Lower lobe of right lung (tissue), 2 donors: ENCODE measurements around the gene TRAPPC12. TPM values are rescaled to one million over a fixed set of nuclear protein-coding genes. Genes with fewer than 3 reads are reported as not detected.

ENCODE experiments used
- ATAC-seq, 2 donors: fragments of 200-7000 bp; cut with Tn5 transposase; one replicate each; pipeline ENCODE4 v1.9.1; 2020 to 2022; ENCODE audit warnings: mild to moderate bottlenecking in 2 of 2, moderate library complexity in 2 of 2
- DNase-seq: peaks from one replicate; pipeline ENCODE4 v3.0.0-alpha.2; 2020
- H3K27ac ChIP-seq: fragments of 200-600 bp; one replicate; pipeline ENCODE4 v1.8.0; 2022
- H3K27me3 ChIP-seq: fragments of 200-600 bp; one replicate; pipeline ENCODE4 v1.8.0; 2022; ENCODE audit warnings: low read depth
- H3K36me3 ChIP-seq: fragments of 200-600 bp; one replicate; pipeline ENCODE4 v1.8.0; 2022; ENCODE audit warnings: mild to moderate bottlenecking
- H3K4me1 ChIP-seq: fragments of 200-600 bp; one replicate; pipeline ENCODE4 v1.8.0; 2022
- H3K4me3 ChIP-seq: fragments of 200-600 bp; one replicate; pipeline ENCODE4 v1.8.0; 2022; ENCODE audit warnings: mild to moderate bottlenecking
- H3K9me3 ChIP-seq: fragments of 200-600 bp; one replicate; pipeline ENCODE4 v1.8.0; 2022
- intact Hi-C: fragments of 100-400 bp; cut with DNase I; formaldehyde crosslinking; loops from one replicate; pipeline ENCODE4 v1.11.0; 2022
- total RNA-seq: library from RNA; stranded (reverse); fragmentation: NEBNext Ultra II Directional; extraction: Animal tissue kit (Norgen Biotek cat#: 25700); gene quantifications from one replicate; pipeline ENCODE4 v1.2.1, GENCODE V29; 2021
- TF ChIP-seq, protein P1 (sequence below): fragments of 200-600 bp; IDR thresholded peaks from one replicate; pipeline ENCODE4 v1.8.0; 2022; ENCODE audit warnings: antibody characterized with exemption, mild to moderate bottlenecking
- donor health status: DM: no; HTN: yes; CAD: no; lungs with severe emphysema.

Gene TRAPPC12
- total RNA-seq, 1 donor from 2014 or later, result 93.8 TPM

DNA sequence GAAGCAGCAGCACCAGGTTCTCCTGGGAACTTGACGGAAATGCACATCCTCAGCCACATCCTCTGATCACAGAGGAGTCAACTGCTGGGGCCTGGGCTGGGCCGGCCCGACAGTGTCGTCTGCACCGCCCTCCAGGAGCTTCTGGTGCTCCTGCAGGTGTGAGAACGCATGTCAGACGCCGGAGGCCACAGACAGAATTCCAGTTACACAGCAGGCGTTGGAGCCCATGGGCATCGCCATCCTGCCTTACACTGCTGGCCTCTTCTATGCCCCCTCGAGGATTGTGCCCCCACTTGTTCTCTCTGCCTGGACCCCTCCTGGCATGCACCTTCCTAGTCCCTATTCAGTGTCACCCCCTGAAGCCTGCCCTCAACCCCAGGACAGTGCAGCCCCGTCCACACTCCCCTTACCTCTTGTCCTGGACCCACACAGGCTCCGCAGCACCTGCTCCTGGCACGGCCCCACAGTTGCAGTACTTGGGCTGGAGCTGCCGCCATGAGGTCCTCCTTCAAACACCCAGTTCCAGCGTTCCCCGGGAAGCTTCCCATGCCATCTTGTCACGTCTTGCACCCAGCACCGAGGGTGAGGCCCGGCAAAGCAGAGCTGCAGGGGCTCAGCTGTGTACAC, 102.4 kb downstream of the TRAPPC12 start:
- H3K27me3 ChIP-seq, result no peaks in the 10 kb centered on the region
- intact Hi-C loops, result no loop called here
- no peak for DNase-seq
- H3K4me1 ChIP-seq, result no peaks in the 10 kb centered on the region
- no peak for ATAC-seq
- TF ChIP-seq, protein P1, sequence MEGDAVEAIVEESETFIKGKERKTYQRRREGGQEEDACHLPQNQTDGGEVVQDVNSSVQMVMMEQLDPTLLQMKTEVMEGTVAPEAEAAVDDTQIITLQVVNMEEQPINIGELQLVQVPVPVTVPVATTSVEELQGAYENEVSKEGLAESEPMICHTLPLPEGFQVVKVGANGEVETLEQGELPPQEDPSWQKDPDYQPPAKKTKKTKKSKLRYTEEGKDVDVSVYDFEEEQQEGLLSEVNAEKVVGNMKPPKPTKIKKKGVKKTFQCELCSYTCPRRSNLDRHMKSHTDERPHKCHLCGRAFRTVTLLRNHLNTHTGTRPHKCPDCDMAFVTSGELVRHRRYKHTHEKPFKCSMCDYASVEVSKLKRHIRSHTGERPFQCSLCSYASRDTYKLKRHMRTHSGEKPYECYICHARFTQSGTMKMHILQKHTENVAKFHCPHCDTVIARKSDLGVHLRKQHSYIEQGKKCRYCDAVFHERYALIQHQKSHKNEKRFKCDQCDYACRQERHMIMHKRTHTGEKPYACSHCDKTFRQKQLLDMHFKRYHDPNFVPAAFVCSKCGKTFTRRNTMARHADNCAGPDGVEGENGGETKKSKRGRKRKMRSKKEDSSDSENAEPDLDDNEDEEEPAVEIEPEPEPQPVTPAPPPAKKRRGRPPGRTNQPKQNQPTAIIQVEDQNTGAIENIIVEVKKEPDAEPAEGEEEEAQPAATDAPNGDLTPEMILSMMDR, result no peak
- H3K4me3 ChIP-seq, result no peak overlapping the region
- no peak overlapping the region for H3K27ac ChIP-seq
- H3K36me3 ChIP-seq, result peaks cover 35% of the 10 kb centered on the region
- no peaks in the 10 kb centered on the region for H3K9me3 ChIP-seq

DNA sequence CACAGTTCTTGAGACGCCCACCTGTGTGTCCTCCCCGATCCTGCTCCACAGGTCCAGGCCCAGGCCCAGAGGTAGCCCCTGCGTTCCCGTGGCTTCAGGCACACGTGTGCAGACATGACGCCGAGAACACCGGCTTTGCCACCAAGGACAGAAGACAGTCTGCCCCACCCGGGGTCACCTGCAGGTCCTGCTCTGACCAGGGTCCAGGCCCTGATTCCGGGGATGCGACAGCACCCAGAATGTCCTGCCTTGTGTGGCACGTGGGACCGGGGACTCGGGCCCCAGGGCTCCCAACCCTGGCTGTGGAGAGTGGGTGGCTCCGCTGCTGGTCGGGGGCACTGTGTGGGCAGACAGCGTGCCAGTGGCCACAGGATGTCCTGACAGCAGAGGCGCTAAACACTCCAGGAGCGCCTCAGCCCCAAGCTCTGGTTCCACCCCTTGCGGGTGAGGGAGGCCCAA, 102.9 kb downstream of the TRAPPC12 start:
- intact Hi-C loops, result no loop called here
- H3K4me3 ChIP-seq, result peak overlapping the region; percentile 22
- no peaks in the 10 kb centered on the region for H3K27me3 ChIP-seq
- ATAC-seq (no peak), DNase-seq (no peak)
- no peak overlapping the region for H3K27ac ChIP-seq
- no peaks in the 10 kb centered on the region for H3K4me1 ChIP-seq
- no peaks in the 10 kb centered on the region for H3K9me3 ChIP-seq
- H3K36me3 ChIP-seq, result peaks cover 35% of the 10 kb centered on the region
- TF ChIP-seq, protein P1, result no peak

DNA sequence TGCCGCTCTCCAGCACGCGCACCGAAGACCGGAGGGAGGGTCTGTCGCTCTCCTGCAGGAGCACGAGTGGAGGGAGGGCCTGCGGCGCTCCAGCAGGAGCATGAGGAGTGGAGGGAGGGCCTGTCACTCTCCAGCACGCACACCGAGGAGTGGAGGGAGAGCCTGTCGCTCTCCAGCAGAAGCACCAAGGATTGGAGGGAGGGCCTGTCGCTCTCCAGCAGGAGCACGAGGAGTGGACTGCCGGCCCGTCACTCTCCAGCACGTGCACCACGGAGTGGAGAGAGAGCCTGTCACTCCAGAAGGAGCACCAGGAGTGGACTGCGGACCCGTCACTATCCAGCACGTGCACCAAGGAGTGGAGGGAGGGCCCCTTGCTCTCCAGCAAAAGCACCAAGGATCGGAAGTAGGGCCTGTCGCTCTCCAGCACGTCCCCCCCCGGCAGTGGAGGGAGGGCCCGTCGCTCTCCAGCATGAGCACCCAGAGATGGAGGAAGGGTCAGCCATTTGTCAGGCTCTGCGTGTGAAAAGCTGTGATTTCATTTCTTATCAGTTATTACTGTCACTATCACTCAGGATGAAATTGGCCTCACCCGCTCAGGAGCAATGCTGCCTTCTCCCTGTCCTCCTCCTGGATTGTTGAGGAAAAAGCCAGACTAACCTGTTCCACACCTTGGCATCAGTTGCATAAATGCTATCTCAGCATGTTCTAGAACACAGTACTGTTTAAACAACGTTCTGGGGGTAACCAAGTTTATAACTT, 103.9 kb downstream of the TRAPPC12 start:
- peak; percentile 90 for DNase-seq
- peak; percentile 95 to 96 for ATAC-seq
- Histone ChIP-seq H3K9me3 (no peaks in the 10 kb centered on the region), H3K36me3 (peaks cover 25% of the 10 kb centered on the region), H3K4me1 (no peaks in the 10 kb centered on the region), H3K27ac (no peak overlapping the region), H3K4me3 (peak overlapping the region; percentile 30), H3K27me3 (no peaks in the 10 kb centered on the region)
- intact Hi-C loops, result no loop called here
- TF ChIP-seq, protein P1, result no peak

DNA sequence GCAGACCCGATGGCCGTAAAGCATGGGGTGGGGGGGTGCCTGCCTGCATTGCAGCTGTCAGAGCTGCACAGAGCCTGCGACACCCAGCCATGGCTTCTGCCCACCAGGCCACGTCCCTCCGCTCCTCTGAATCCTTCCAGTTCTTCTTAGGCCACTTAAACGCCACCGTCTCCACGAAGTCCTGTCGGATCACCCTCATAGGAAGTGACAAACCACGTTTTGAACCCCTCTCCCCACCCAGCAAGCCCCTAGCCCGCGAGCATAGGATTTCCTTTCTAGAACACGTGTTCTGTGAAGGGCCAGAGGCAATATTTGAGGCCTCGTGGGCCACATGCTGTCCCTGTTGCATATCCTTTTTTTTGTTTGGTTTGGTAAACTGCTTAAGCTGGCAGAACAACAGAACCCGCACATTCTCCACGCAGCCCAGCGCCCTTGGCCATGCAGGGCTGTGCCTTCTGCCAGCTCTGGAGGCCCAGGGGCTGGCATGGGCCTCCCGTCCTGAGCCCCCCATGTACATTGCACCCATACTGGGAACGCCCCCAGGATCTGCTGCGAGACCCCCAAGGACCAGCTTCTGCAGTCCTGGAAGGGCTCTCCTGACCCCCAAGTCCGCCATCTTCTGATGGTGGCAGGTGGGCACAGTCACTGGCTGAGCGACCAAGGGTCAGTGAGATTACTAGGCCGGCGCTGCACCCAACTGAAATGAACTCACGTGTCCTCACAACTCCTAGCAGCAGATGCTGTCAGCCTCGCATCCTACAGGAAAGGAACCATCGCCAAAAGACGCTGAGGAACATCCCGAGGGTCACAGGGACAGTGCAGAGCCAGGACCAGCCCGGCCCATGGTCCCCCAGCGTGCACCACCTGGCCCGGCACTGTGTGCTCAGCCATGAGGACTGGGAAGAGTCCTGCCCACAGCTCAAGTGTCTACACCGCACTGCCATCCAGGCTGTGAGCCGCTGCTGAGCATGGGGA, 104.8 kb downstream of the TRAPPC12 start:
- H3K36me3 ChIP-seq, result peaks cover 17% of the 10 kb centered on the region
- DNase-seq (no peak), ATAC-seq (no peak)
- H3K27me3 ChIP-seq, result no peaks in the 10 kb centered on the region
- H3K4me1 ChIP-seq, result no peaks in the 10 kb centered on the region
- no peak overlapping the region for H3K4me3 ChIP-seq
- no peak overlapping the region for H3K27ac ChIP-seq
- TF ChIP-seq, protein P1, result no peak
- H3K9me3 ChIP-seq, result no peaks in the 10 kb centered on the region
- intact Hi-C loops, result no loop called here

DNA sequence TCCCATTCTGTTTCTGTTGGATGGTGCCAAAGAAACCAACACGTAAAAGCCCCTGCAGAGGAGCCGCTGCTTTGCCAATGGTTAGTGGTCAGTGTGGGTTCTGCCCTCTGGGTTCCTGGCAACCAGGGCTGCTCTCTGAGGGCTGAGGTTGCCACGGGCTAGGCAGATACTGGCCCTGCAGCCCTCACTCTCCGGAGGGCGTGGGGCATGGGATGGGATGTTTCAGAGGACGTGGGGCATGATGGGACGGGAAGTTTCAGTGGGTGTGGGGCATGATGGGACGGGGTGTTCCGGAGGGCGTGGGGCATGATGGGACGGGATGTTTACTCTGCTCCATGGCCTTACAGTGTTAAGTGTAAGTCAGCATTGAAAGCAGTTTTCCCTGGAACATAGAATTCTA, 105.7 kb downstream of the TRAPPC12 start:
- Histone ChIP-seq H3K4me1 (no peaks in the 10 kb centered on the region), H3K9me3 (no peaks in the 10 kb centered on the region), H3K4me3 (no peak overlapping the region), H3K27me3 (no peaks in the 10 kb centered on the region), H3K36me3 (peaks cover 8% of the 10 kb centered on the region), H3K27ac (no peak overlapping the region)
- TF ChIP-seq, protein P1, result no peak
- DNase-seq, result no peak
- intact Hi-C loops, result no loop called here
- no peak for ATAC-seq
